ENCODE results near the gene IL21R. TPM values are rescaled to one million over a fixed set of nuclear protein-coding genes. Genes with fewer than 3 reads are reported as not detected.

The IL21R gene
- total RNA-seq, 1 experiment from 2014 or later, result 0.61 TPM

DNA sequence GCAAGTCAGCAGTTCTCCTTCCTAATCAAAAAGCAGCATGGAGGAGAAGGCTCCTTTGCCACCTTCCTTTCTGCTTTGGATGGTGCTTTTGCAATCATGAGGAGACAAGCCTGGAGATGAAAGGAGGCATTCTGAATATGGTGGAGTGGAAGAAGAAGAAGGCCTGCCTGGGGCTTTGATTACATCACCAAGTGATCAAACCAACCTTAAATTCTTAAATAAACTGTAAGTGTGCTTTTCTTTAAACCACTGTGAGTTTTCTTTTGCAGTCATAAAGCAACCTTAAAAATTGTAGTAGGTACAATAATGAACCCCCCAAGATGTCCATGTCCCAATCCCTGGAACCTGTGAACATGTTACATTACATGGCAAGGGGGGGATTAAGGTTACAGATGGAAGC is 31.7 kb upstream of the IL21R start:
- DNase-seq (ENCODE audit: low read depth, low spot score), result no peak
- in situ Hi-C loops (cut with HindIII; ENCODE audit: low pct_unique_long_range_greater_than_20kb, low sequenced_read_pairs), result no loop called here

DNA sequence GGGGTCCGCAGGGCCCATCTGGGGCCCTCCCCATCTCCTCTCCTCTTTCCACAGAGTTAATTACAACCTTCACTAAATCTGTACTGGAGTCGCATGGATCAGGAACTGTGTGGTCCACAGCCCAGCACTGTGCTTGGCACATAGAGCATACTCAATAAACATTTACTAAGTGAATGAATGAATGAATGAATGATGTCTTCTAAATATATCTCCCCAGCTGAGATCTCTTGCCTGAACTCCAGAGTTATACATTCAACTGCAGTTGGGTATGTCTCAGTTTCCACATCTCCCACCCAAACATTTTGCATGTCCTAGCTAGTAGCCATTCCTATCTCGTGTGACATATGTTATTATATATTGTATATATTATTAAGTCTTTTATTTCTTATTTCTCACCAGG is 28.7 kb upstream of the IL21R start:
- in situ Hi-C loops (cut with HindIII; ENCODE audit: low pct_unique_long_range_greater_than_20kb, low sequenced_read_pairs), result no loop called here
- DNase-seq (ENCODE audit: low read depth, low spot score), result no peak

DNA sequence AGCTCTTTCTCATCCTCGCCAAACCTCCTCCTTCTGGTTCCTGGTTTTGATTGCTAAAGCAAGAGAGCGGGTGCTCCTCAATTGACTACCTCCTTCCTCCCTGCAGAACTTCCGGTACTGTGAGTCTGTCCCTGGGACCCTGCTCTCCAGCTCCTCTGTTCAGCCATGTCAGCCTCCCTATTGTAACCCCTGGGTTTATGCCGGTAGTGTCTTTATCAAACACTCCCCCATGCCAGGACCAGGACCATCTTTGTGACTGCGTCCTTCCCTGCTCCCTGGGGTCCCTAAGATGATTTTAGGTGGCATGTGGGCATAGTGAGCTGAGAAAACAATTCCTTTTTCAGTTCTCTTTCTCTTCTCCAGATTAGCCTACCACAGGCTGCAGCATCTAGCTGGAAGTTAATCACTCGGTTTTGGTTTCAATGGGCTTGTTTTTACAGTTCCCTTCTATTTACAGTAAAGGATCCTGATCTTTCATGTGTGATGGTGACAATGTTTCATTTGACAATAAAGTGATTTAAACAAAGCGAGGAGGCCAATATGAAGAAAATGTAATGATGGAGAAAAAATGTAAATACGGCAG is 27.7 kb upstream of the IL21R start:
- no peak for DNase-seq (ENCODE audit: low read depth, low spot score)
- in situ Hi-C loops (cut with HindIII; ENCODE audit: low pct_unique_long_range_greater_than_20kb, low sequenced_read_pairs), result no loop called here

DNA sequence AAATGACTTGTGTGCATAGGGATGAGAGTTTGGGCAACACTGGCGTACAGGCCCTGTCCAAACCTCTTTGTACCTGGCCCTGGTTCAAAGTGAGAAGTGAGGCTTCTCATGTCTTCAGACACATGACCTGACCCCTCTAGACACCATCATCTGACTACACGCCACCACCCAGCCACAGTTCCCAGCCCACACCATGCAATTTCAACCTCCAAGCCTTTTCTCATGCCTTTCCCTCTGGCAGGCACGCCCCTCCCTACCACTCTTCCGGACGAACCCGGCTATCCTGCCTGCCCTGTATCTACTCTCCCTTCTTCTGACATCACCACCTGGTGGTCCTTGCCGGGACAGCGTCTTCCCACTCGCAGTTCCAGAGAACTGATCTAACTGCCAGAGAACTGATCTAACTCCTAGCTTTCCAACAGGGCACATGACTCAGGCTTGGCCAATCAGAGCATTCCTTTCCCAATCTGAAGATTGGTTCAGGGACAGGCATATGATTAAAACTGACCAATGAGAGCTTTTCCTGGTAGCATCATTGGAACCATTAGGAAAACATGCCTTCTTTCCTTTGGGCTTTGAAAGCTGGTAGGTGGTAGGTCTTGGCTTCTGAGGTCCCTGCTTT is 27.1 kb upstream of the IL21R start:
- in situ Hi-C loops (cut with HindIII; ENCODE audit: low pct_unique_long_range_greater_than_20kb, low sequenced_read_pairs), result no loop called here
- DNase-seq (ENCODE audit: low read depth, low spot score), result peak; percentile 83

DNA sequence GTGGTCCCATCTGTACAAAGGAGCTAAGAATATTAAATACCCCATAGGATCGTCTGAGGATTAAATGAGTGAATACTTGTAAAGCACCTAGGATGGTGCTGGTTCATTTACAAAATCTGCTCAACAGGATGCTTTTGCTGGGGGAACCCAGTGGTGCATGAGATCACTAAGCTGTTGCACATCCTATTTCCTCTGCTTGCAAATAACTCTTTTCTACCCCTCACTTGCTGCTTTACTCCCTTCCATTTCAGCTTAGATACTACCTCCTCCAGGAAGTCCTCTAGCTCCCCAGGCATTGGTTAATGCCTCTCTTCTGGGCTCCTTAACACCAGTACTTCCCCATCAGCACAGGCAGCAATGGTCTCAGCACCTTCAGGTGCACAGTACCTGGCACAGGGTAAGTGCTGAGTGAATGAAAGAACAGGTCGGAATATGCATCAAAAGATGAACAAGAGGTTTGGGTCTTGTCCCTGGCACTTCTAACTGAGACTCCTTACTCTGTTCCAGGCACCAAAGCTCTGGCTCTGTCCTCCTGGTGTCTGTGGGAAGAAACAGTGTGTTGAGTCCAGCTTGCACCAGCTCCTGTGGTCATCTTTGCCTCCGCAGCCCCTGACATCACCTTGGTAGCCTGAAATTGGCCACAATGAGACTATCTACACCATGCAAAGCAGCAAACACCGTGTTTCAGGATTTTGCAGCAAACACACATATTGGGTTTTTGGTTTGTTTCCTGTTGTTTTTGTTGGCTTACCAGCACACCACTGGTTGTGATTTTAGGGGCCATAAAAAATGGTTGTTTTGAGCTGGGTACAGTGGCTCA is 24.1 kb upstream of the IL21R start:
- in situ Hi-C loops (cut with HindIII; ENCODE audit: low pct_unique_long_range_greater_than_20kb, low sequenced_read_pairs), result no loop called here
- no peak for DNase-seq (ENCODE audit: low read depth, low spot score)

DNA sequence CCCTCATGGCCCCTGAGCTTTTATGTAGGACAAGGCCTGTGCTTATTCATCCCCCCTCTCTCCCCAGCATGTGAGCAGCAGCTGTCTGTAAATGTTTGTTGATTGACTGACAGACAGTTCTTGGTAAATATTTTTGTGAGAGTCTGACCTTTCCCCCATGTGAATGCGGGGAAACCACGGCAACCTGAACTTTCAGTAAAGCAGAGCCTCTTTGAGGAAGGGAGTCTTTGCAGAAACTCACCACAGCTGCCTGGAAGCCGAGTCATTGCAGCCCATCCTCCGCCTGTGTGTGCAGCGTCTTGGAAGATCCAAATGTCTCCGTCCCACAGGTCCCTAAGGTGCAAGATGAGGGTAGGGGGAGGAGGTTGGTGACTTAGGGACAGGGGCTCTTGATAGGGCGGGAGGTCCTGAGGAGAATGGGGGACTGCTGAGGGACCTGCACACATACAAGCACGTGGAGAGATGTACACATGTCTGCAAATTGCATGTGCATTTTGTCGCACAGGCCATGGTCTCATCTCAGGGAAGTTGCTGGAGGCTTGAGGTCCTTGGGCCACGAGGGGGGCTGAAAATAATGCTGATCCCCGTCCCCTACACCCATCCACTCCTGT is 23.0 kb upstream of the IL21R start:
- DNase-seq (ENCODE audit: low read depth, low spot score), result no peak
- in situ Hi-C loops (cut with HindIII; ENCODE audit: low pct_unique_long_range_greater_than_20kb, low sequenced_read_pairs), result no loop called here

DNA sequence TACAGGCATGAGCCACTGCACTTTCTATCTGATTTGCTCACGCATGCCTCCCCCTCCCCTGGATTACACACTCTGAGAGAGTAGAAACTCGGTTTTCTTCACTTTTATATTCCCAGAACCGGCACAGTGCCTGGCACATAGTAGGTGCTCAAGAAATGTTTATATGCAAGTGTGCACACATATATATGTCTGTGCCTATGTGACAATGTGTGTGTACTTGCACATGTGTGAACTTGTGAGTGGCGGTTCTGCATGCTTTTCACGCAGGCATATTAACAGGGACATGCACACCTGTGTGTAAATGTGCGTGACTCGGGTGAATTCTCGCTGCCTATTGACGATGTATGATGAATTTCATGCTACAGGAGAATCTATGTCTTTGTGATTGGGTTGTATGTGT is 22.1 kb upstream of the IL21R start:
- DNase-seq (ENCODE audit: low read depth, low spot score), result no peak
- in situ Hi-C loops (cut with HindIII; ENCODE audit: low pct_unique_long_range_greater_than_20kb, low sequenced_read_pairs), result no loop called here

DNA sequence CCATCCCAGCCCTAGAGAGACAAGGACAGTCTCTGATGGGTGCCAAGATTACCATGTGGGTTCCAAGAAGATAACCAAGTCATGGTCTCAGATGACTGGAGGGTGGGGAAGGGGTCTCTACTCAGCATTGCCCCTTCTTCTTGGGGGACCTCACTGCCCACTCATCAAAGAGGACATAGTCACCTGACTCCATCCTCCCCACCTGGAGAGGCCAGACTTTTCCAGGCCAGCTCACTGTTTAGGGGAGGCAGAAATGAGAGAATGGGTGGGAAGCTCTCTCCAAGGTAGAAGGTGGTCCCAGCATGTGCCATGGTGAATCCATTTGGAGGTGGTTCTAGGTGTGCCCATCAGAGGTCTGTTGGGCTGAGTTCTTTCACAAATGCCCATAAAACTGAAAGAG is 20.7 kb upstream of the IL21R start:
- in situ Hi-C loops (cut with HindIII; ENCODE audit: low pct_unique_long_range_greater_than_20kb, low sequenced_read_pairs), result no loop called here
- DNase-seq (ENCODE audit: low read depth, low spot score), result no peak

DNA sequence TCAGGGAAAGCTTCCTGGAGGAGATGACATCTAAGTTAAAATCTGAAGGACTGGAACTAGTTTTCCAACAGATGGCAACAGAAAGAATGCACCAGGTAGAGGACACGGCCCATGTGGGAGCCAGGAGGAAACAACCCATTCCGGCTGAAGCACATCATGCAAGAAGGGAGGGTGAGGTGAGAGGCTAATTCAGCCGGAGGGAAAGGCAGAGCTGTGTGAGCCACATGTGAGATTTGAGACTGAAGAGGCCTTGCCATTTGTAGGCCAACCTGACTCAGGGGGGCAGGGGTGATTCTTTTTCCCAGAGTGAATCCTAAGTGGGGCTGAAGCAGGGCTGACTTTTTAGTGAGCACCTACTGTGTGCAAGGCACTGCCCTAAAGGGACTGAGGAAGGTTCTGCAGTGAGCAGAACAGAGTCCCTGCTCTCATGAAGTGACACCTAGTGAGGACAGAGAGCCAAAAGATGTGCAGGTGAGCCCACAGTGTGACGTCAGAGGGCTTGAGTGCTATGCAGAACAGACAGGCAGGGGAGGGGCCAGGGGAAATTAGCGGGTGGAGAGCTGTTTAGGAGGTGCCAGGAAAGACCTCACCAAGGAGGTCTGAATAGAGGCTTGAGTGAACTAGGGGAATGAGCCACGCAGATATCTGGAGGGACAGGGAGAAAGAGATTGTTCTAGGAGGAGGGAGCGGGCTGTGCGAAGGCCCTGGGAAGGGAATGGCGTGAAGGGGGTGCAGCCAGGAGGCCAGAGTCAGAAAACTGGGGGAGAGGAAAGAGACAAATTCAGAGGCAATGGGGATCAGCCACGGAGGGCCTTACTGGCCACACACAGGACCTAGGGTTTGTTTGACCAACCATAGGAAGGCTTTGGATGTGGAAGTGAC is 19.8 kb upstream of the IL21R start:
- DNase-seq (ENCODE audit: low read depth, low spot score), result no peak

DNA sequence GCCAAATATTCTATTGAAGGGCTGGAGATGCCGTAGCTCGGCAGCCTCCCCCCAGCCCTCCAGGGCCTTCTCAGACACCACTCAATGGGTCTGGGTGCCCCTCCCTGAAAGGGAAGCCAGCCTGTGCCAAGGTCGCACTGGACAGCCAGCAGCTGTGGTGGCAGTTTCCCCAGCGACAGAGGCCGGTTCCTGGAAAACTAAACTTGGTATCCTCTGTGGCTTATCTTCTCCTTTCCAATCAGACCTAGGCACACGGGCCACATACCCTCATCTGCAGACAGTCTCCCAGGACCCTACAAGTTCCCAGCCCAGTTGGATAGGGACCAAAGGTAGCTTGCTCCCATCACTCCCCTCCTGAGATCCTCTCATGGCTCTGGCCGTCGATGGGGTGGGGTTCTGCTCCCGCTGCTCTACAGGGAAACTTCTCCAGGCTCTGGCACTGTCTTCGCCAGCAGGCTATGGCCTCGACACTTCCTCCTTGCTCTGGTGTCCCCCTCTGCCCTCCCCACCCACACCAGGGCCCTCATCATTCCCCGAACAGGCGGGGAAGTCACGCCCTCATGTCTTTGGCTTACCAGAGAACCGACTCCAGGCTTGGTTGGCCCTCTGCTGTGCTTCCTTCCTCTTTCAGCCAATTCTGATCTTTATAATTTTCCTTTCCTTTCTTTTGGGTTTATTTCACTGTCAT is 18.3 kb upstream of the IL21R start:
- no peak for DNase-seq (ENCODE audit: low read depth, low spot score)
- in situ Hi-C loops (cut with HindIII; ENCODE audit: low pct_unique_long_range_greater_than_20kb, low sequenced_read_pairs), result no loop called here

More for the DNA sequence above, 19.8 kb upstream of the IL21R start:
- in situ Hi-C loops (cut with HindIII; ENCODE audit: low pct_unique_long_range_greater_than_20kb, low sequenced_read_pairs), result no loop called here

DNA sequence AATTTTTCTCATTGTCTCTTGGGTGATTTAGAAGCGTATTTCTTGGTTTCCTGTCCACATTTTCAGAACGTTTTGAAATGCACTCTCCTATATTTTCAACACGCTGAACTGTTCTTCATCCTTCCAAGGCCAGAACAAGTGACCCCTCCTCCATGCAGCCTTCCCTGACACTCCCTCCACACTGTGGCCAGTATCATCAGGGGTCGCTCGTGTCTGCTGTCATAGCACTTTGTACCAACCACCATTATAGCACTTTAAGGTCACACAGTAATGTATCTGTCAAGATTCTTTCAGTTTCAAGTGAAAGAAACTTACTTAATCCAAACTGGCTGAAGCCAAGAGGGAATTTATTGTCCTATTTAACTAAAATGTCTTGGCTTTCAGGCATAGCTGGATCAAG is 17.5 kb upstream of the IL21R start:
- DNase-seq (ENCODE audit: low read depth, low spot score), result no peak
- in situ Hi-C loops (cut with HindIII; ENCODE audit: low pct_unique_long_range_greater_than_20kb, low sequenced_read_pairs), result no loop called here

DNA sequence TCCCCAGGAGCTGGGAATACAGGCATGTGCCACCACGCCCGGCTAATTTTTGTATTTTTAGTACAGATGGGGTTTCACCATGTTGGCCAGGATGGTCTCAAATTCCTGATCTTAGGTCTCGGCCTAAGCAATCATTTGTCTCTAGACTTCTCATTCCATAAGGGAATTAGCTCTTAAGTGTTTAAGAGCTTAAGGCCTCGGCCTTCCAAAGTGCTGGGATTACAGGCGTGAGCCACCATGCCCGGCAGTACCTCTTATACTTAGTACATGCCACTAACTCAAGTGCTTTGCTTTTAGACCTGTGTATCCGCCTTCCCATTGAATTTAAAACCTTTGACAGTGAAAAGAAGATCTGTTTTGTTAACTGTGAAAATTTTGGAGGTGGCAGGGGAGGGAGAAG is 16.6 kb upstream of the IL21R start:
- in situ Hi-C loops (cut with HindIII; ENCODE audit: low pct_unique_long_range_greater_than_20kb, low sequenced_read_pairs), result no loop called here
- DNase-seq (ENCODE audit: low read depth, low spot score), result no peak

DNA sequence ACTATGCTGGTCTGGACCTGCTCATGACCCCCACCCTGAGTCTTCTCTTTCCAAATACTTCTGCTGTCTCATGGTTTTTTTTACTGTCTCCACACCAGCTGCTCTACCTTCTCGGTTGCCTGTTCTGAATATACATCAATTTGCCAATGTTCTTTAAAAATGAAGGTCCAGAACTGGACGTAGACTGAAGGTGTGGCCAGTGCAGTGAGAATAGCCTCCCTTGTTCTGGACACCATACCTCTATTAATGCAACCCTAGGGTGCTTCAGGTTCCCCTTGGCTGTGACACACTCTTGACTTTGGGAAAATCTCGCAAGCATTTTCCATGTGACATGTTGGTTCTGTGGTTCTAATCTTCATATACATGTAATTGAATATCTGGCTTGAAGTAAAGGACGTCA is 15.3 kb upstream of the IL21R start:
- DNase-seq (ENCODE audit: low read depth, low spot score), result no peak
- in situ Hi-C loops (cut with HindIII; ENCODE audit: low pct_unique_long_range_greater_than_20kb, low sequenced_read_pairs), result no loop called here

DNA sequence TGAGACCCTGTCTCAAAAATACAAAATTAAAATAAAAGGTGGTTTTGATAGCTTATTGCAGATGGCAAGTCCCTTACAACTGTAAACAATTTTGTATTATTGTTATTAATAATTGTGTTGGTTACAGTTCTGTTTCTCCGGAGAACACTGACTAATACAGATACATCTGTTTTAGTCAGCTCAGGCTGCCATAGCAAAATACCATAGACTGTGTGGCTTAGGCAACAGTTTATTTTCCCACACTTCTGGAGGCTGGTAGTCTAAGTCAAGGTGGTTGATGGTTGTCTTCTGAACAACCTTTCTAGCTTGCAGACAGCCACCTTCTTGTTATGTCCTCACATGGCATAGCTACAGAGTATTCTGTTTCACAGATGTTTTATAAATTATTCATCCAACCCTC is 14.2 kb upstream of the IL21R start:
- no peak for DNase-seq (ENCODE audit: low read depth, low spot score)
- in situ Hi-C loops (cut with HindIII; ENCODE audit: low pct_unique_long_range_greater_than_20kb, low sequenced_read_pairs), result no loop called here

DNA sequence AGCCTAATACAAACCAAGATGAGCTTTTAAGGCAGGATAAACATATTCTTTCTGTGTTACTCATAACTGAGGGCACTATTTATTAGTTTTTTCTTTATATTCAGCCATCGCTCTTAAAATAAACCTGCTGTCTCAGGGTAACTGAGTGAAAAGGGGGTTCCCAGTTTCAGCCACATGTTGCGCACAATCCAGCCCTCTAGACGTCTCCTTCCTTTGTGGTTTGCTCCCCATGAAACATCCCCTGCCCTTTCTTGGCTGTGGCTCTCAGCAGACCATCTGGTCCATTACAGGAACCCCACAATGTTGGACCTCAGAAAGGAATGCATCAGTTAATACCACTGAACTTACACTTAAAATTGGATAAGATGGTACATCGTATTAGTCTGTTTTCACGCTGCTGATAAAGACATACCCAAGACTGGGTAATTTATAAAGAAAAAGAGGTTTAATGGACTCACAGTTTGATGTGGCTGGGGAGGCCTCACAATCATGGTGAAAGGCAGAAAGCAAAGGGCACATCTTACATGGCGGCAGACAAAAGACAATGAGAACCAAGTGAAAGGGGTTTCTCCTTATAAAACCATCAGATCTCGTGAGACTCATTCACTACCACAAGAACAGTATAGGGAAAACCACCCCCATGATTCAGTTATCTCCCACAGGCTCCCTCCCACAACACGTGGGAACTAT is 12.6 kb upstream of the IL21R start:
- in situ Hi-C loops (cut with HindIII; ENCODE audit: low pct_unique_long_range_greater_than_20kb, low sequenced_read_pairs), result no loop called here
- no peak for DNase-seq (ENCODE audit: low read depth, low spot score)

DNA sequence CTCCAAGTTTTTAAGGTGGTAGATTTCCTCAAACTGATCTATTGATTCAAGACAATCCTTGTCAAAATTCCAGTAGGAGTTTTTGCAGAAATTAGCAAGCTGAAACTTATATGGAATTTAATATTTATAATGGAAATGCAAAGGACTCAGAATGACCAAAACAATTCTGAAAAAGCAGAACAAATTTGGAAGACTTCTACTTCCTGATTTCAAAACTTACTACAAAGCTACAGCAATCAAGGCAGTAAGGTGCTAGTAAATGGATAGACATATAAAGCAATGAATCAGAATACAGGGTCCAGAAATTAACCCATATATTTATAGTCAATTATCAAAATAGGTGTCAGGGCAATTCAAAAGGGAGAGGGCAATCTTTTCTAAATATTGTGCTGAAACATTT is 11.8 kb upstream of the IL21R start:
- in situ Hi-C loops (cut with HindIII; ENCODE audit: low pct_unique_long_range_greater_than_20kb, low sequenced_read_pairs), result no loop called here
- DNase-seq (ENCODE audit: low read depth, low spot score), result no peak

DNA sequence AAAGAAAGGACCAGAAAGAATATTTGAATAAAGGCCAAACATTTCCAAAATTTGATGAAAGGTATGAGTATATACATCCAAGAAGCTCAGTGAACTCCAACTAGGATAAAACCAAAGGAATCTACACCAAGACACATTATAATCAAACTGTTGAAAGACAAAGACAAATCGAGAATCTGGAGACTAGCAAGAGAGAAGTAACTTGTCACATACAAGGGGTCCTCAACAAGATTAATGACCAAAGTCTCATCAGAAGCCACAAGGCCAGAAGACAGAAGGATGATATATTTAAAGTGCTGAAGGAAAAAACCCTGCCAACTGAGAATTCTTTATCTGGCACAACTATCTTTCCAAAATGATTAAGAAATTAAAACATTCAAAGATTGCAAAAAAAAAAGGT is 9.3 kb upstream of the IL21R start:
- in situ Hi-C loops (cut with HindIII; ENCODE audit: low pct_unique_long_range_greater_than_20kb, low sequenced_read_pairs), result no loop called here

More for the DNA sequence above, 9.3 kb upstream of the IL21R start:
- no peak for DNase-seq (ENCODE audit: low read depth, low spot score)

Measured in SK-MEL-5 (cell line).